SU-DHL-6 (cell line): ENCODE data around the gene ESYT2.

Source experiments
- EZH2phosphoT487 ChIP-seq: fragments of 200-600 bp; sonication (generic), shearing (Covaris generic); conservative IDR thresholded peaks from 2 replicates; pipeline ENCODE4 v1.6.1; 2018; ENCODE audit warnings: mild to moderate bottlenecking, antibody characterized with exemption, low read length, moderate library complexity, mixed read lengths
- TF ChIP-seq, protein P1 (sequence below): fragments of 200-600 bp; sonication (generic); IDR thresholded peaks from one replicate; pipeline ENCODE4 v1.5.1; 2017; ENCODE audit warnings: antibody characterized with exemption, mild to moderate bottlenecking, low read length, moderate library complexity; ENCODE audit not compliant: insufficient read depth, poor library complexity, severe bottlenecking

DNA sequence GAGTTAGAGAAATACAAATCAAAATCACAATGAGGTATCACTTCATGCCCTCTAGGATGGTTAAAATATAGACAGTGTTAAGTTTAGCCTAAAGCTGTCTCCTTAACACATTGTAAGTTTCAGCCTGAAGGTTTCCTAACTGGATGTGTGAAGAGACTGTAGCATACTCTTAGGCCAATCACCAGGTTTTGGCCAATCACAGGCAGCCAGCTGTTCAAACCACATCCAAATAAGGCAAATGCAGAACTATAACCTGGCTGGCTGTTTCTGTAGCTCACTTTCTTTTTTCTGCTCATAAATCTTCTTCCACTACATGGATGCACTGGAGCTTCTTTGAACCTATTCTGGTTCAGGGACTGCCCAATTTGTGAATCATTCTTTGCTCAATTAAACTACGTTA is 19.7 kb downstream of the ESYT2 start:
- TF ChIP-seq, protein P1, sequence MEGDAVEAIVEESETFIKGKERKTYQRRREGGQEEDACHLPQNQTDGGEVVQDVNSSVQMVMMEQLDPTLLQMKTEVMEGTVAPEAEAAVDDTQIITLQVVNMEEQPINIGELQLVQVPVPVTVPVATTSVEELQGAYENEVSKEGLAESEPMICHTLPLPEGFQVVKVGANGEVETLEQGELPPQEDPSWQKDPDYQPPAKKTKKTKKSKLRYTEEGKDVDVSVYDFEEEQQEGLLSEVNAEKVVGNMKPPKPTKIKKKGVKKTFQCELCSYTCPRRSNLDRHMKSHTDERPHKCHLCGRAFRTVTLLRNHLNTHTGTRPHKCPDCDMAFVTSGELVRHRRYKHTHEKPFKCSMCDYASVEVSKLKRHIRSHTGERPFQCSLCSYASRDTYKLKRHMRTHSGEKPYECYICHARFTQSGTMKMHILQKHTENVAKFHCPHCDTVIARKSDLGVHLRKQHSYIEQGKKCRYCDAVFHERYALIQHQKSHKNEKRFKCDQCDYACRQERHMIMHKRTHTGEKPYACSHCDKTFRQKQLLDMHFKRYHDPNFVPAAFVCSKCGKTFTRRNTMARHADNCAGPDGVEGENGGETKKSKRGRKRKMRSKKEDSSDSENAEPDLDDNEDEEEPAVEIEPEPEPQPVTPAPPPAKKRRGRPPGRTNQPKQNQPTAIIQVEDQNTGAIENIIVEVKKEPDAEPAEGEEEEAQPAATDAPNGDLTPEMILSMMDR = no peak
- no peak for TF ChIP-seq EZH2phosphoT487
